ENCODE measurements around the gene COBLL1. TPM values are rescaled to one million over a fixed set of nuclear protein-coding genes. Genes with fewer than 3 reads are reported as not detected.

Gene COBLL1
- total and polyA plus RNA-seq, 4 donors, result 16.3 to 114 (median 36.4) TPM

GRCh38 chr2:164821338-164821737 lies 20.3 kb downstream of the COBLL1 start:
- TF ChIP-seq RAD21 (IDR thresholded peaks at IDR 0.05), result no peak
- TF ChIP-seq SP1 (IDR thresholded peaks at IDR 0.05), result no peak
- TF ChIP-seq, protein P1, sequence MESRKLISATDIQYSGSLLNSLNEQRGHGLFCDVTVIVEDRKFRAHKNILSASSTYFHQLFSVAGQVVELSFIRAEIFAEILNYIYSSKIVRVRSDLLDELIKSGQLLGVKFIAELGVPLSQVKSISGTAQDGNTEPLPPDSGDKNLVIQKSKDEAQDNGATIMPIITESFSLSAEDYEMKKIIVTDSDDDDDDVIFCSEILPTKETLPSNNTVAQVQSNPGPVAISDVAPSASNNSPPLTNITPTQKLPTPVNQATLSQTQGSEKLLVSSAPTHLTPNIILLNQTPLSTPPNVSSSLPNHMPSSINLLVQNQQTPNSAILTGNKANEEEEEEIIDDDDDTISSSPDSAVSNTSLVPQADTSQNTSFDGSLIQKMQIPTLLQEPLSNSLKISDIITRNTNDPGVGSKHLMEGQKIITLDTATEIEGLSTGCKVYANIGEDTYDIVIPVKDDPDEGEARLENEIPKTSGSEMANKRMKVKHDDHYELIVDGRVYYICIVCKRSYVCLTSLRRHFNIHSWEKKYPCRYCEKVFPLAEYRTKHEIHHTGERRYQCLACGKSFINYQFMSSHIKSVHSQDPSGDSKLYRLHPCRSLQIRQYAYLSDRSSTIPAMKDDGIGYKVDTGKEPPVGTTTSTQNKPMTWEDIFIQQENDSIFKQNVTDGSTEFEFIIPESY (IDR thresholded peaks at IDR 0.05), result no peak
- TF ChIP-seq, protein P2, sequence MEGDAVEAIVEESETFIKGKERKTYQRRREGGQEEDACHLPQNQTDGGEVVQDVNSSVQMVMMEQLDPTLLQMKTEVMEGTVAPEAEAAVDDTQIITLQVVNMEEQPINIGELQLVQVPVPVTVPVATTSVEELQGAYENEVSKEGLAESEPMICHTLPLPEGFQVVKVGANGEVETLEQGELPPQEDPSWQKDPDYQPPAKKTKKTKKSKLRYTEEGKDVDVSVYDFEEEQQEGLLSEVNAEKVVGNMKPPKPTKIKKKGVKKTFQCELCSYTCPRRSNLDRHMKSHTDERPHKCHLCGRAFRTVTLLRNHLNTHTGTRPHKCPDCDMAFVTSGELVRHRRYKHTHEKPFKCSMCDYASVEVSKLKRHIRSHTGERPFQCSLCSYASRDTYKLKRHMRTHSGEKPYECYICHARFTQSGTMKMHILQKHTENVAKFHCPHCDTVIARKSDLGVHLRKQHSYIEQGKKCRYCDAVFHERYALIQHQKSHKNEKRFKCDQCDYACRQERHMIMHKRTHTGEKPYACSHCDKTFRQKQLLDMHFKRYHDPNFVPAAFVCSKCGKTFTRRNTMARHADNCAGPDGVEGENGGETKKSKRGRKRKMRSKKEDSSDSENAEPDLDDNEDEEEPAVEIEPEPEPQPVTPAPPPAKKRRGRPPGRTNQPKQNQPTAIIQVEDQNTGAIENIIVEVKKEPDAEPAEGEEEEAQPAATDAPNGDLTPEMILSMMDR (IDR thresholded peaks at IDR 0.05; ENCODE audit: low read depth, low read length, missing input control), result no peak
- no peak for TF ChIP-seq REST (IDR thresholded peaks at IDR 0.05)
- no peak for TF ChIP-seq NR2F2 (IDR thresholded peaks at IDR 0.05)
- no peak for TF ChIP-seq HNF4A (conservative IDR thresholded peaks at IDR 0.05)
- TF ChIP-seq FOXA2 (IDR thresholded peaks at IDR 0.05), result no peak
- no peak overlapping the region for H3K4me3 ChIP-seq (ENCODE audit: low read depth in 1 of 3, low read length in 3 of 3)
- 81% methylated on average over 4 of the region's 4 CpGs for WGBS
- no peaks in the 10 kb centered on the region for H3K27me3 ChIP-seq (ENCODE audit: control insufficient read depth in 4 of 4, insufficient read depth in 4 of 4, low read length in 3 of 4)
- H3K9ac ChIP-seq (ENCODE audit: low read depth in 1 of 2, low read length in 2 of 2), result no peak overlapping the region
- peaks cover 5 to 40% (median 30%) of the 10 kb centered on the region in 4 donors for H3K4me1 ChIP-seq (ENCODE audit: control insufficient read depth in 4 of 4, insufficient read depth in 4 of 4, low read length in 3 of 4)
- no peaks in the 10 kb centered on the region for H3K9me3 ChIP-seq (ENCODE audit: control insufficient read depth in 4 of 4, low read length in 3 of 4)
- H3K27ac ChIP-seq (ENCODE audit: low read depth in 1 of 2, low read length in 2 of 2), result no peak overlapping the region
- peaks cover 0 to 1% (median 0%) of the 10 kb centered on the region in 4 donors for H3K36me3 ChIP-seq (ENCODE audit: control insufficient read depth in 4 of 4, insufficient read depth in 3 of 4, low read depth in 1 of 4, low read length in 3 of 4)
- DNase-seq (ENCODE audit: low spot score), result no peak

DNA sequence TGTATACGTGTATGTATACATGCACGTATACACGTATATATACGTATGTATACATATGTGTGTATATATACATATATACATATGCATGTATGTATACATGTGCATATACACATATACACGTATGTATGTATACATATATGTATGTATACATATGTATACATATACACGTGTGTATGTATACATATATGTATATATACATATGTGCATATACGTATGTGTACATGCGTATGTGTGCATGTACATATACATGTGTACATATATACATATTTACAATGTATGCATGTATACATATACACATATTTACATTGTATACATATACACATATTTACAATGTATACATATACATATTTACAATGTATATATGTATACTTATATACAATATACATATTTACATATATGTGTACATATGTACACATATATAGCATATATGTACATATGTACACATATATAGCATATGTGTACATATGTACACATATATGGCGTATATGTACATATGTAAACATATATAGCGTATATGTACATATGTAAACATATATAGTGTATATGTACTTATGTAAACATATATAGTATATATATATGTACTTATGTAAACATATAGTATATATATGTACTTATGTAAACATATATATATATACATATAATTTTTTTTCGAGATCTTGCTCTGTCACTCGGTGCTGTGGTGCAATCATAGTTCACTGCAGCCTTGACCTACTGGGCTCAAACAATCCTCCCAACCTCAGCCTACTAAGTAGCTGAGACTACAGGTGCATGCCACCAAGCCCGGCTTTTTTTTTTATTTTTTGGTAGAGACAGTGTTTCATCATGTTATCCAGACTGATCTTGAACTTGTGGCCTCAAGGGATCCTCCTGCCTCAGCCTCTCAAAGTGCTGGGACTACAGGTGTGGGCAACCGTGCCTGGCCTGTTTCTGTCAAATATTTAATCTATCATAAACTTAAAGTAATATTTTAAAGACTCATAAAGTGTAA lies 23.2 kb downstream of the COBLL1 start:
- Histone ChIP-seq H3K27ac (ENCODE audit: low read depth in 1 of 2, low read length in 2 of 2) (no peak overlapping the region), H3K4me3 (ENCODE audit: low read depth in 1 of 3, low read length in 3 of 3) (no peak overlapping the region), H3K9me3 (ENCODE audit: control insufficient read depth in 4 of 4, low read length in 3 of 4) (no peaks in the 10 kb centered on the region), H3K4me1 (ENCODE audit: control insufficient read depth in 4 of 4, insufficient read depth in 4 of 4, low read length in 3 of 4) (peaks cover 2 to 26% (median 15%) of the 10 kb centered on the region in 4 donors), H3K27me3 (ENCODE audit: control insufficient read depth in 4 of 4, insufficient read depth in 4 of 4, low read length in 3 of 4) (no peaks in the 10 kb centered on the region), H3K9ac (ENCODE audit: low read depth in 1 of 2, low read length in 2 of 2) (no peak overlapping the region), H3K36me3 (ENCODE audit: control insufficient read depth in 4 of 4, insufficient read depth in 3 of 4, low read depth in 1 of 4, low read length in 3 of 4) (peaks cover 0 to 1% (median 0%) of the 10 kb centered on the region in 4 donors)
- 69% methylated on average over 14 of the region's 14 CpGs for whole genome bisulfite sequencing
- DNase-seq (ENCODE audit: low spot score), result no peak
- no peak for TF ChIP-seq RAD21 (IDR thresholded peaks at IDR 0.05)
- TF ChIP-seq TAF1 (conservative IDR thresholded peaks at IDR 0.05), result no peak
- TF ChIP-seq, protein P1 (IDR thresholded peaks at IDR 0.05), result no peak
- TF ChIP-seq FOXA2 (IDR thresholded peaks at IDR 0.05), result peak; percentile 50
- TF ChIP-seq, protein P3, sequence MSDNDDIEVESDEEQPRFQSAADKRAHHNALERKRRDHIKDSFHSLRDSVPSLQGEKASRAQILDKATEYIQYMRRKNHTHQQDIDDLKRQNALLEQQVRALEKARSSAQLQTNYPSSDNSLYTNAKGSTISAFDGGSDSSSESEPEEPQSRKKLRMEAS (IDR thresholded peaks at IDR 0.05), result no peak
- TF ChIP-seq HNF4A (conservative IDR thresholded peaks at IDR 0.05), result peak; percentile 17 to 22
